ENCODE data around the gene SCN1A. TPM values are rescaled to one million over a fixed set of nuclear protein-coding genes. Genes with fewer than 3 reads are reported as not detected.

SCN1A gene
- not detected for total RNA-seq

- DNase-seq (no peak), ATAC-seq (peak; percentile 36)
- CTCF ChIA-PET = interaction anchor here (0.7 to 2.0 kb wide), 13 partner anchors 10 to 1070 kb away, joined by 3 to 8 read pairs (median 4); partner anchors contain the start of gene TTC21B
- H3K27ac Mint-ChIP-seq = no peak within 1 kb of the TSS
- H3K27me3 Mint-ChIP-seq = peaks cover 29% of the 10 kb centered on the region
- H3K9me3 Mint-ChIP-seq (ENCODE audit: low read depth) = no peaks in the 10 kb centered on the region
- peaks cover 3% of the 10 kb centered on the region for H3K4me1 Mint-ChIP-seq
- H3K36me3 Mint-ChIP-seq = no peaks in the 10 kb centered on the region
- H3K4me3 Mint-ChIP-seq = no peak within 1 kb of the TSS
Measured at GRCh38 chr2:166127217-166128155, at the start of gene SCN1A. Gene SCN1A (minus strand): TSS chr2:166128020. CDS start chr2:166073621, 54,399 bp downstream.

GRCh38 chr2:166173263-166173662 is 45.4 kb upstream of the SCN1A start:
- no peak overlapping the region for H3K4me3 Mint-ChIP-seq
- CTCF ChIA-PET = no interaction called here
- no peak overlapping the region for H3K27ac Mint-ChIP-seq
- DNase-seq = no peak
- H3K4me1 Mint-ChIP-seq = no peaks in the 10 kb centered on the region
- ATAC-seq = no peak
- H3K27me3 Mint-ChIP-seq = peaks cover 2% of the 10 kb centered on the region
- no peaks in the 10 kb centered on the region for H3K9me3 Mint-ChIP-seq (ENCODE audit: low read depth)
- H3K36me3 Mint-ChIP-seq = no peaks in the 10 kb centered on the region

- Mint-ChIP-seq H3K9me3 (ENCODE audit: low read depth) (no peaks in the 10 kb centered on the region), H3K4me1 (no peaks in the 10 kb centered on the region), H3K27ac (no peak overlapping the region), H3K27me3 (peaks cover 2% of the 10 kb centered on the region), H3K4me3 (no peak overlapping the region), H3K36me3 (no peaks in the 10 kb centered on the region)
- DNase-seq (no peak), ATAC-seq (no peak)
- CTCF ChIA-PET = no interaction called here
Measured at GRCh38 chr2:166171216-166171615, 43.4 kb upstream of the SCN1A start.

- H3K4me1 Mint-ChIP-seq = no peaks in the 10 kb centered on the region
- H3K4me3 Mint-ChIP-seq = no peak overlapping the region
- ATAC-seq = no peak
Measured at GRCh38 chr2:166170356-166170755, 42.5 kb upstream of the SCN1A start.

GRCh38 chr2:166167449-166167848 is 39.6 kb upstream of the SCN1A start:
- Mint-ChIP-seq H3K4me3 (no peak overlapping the region), H3K9me3 (ENCODE audit: low read depth) (no peaks in the 10 kb centered on the region), H3K4me1 (no peaks in the 10 kb centered on the region), H3K36me3 (no peaks in the 10 kb centered on the region), H3K27me3 (peaks cover 2% of the 10 kb centered on the region), H3K27ac (no peak overlapping the region)
- DNase-seq = no peak
- no peak for ATAC-seq
- CTCF ChIA-PET = no interaction called here

More at GRCh38 chr2:166170356-166170755, 42.5 kb upstream of the SCN1A start:
- H3K36me3 Mint-ChIP-seq = no peaks in the 10 kb centered on the region
- no peaks in the 10 kb centered on the region for H3K9me3 Mint-ChIP-seq (ENCODE audit: low read depth)
- no peak for DNase-seq
- no peak overlapping the region for H3K27ac Mint-ChIP-seq
- CTCF ChIA-PET = no interaction called here
- peaks cover 2% of the 10 kb centered on the region for H3K27me3 Mint-ChIP-seq

- H3K27ac Mint-ChIP-seq = no peak overlapping the region
- H3K27me3 Mint-ChIP-seq = peaks cover 6% of the 10 kb centered on the region
Measured at GRCh38 chr2:166163775-166164174, 36.0 kb upstream of the SCN1A start.

GRCh38 chr2:166158546-166158945 is 30.7 kb upstream of the SCN1A start:
- Mint-ChIP-seq H3K9me3 (ENCODE audit: low read depth) (no peaks in the 10 kb centered on the region), H3K27ac (no peak overlapping the region), H3K4me1 (no peaks in the 10 kb centered on the region), H3K4me3 (no peak overlapping the region), H3K36me3 (no peaks in the 10 kb centered on the region), H3K27me3 (peaks cover 7% of the 10 kb centered on the region)
- ATAC-seq (no peak), DNase-seq (no peak)
- CTCF ChIA-PET = no interaction called here

More at GRCh38 chr2:166163775-166164174, 36.0 kb upstream of the SCN1A start:
- H3K4me1 Mint-ChIP-seq = no peaks in the 10 kb centered on the region
- H3K4me3 Mint-ChIP-seq = no peak overlapping the region
- H3K36me3 Mint-ChIP-seq = no peaks in the 10 kb centered on the region
- ATAC-seq (no peak), DNase-seq (no peak)
- CTCF ChIA-PET = no interaction called here
- no peaks in the 10 kb centered on the region for H3K9me3 Mint-ChIP-seq (ENCODE audit: low read depth)

- Mint-ChIP-seq H3K4me1 (no peaks in the 10 kb centered on the region), H3K9me3 (ENCODE audit: low read depth) (no peaks in the 10 kb centered on the region), H3K4me3 (no peak overlapping the region), H3K27ac (no peak overlapping the region), H3K36me3 (no peaks in the 10 kb centered on the region), H3K27me3 (peaks cover 7% of the 10 kb centered on the region)
- CTCF ChIA-PET = no interaction called here
- DNase-seq (no peak), ATAC-seq (no peak)
Measured at GRCh38 chr2:166157578-166157977, 29.8 kb upstream of the SCN1A start.

GRCh38 chr2:166156985-166157490 is 29.2 kb upstream of the SCN1A start:
- Mint-ChIP-seq H3K4me1 (no peaks in the 10 kb centered on the region), H3K27me3 (peaks cover 7% of the 10 kb centered on the region), H3K36me3 (no peaks in the 10 kb centered on the region), H3K27ac (no peak overlapping the region), H3K4me3 (no peak overlapping the region), H3K9me3 (ENCODE audit: low read depth) (no peaks in the 10 kb centered on the region)
- ATAC-seq (no peak), DNase-seq (no peak)
- CTCF ChIA-PET = no interaction called here

- DNase-seq (no peak), ATAC-seq (no peak)
- no peaks in the 10 kb centered on the region for H3K9me3 Mint-ChIP-seq (ENCODE audit: low read depth)
- H3K4me1 Mint-ChIP-seq = no peaks in the 10 kb centered on the region
- no peak overlapping the region for H3K4me3 Mint-ChIP-seq
- no peak overlapping the region for H3K27ac Mint-ChIP-seq
- H3K36me3 Mint-ChIP-seq = no peaks in the 10 kb centered on the region
- CTCF ChIA-PET = no interaction called here
- peaks cover 7% of the 10 kb centered on the region for H3K27me3 Mint-ChIP-seq
Measured at GRCh38 chr2:166155589-166155988, 27.8 kb upstream of the SCN1A start.

- DNase-seq (no peak), ATAC-seq (no peak)
- peaks cover 6% of the 10 kb centered on the region for H3K27me3 Mint-ChIP-seq
- no peak overlapping the region for H3K27ac Mint-ChIP-seq
- H3K9me3 Mint-ChIP-seq (ENCODE audit: low read depth) = no peaks in the 10 kb centered on the region
- no peak overlapping the region for H3K4me3 Mint-ChIP-seq
- CTCF ChIA-PET = no interaction called here
- H3K36me3 Mint-ChIP-seq = no peaks in the 10 kb centered on the region
- no peaks in the 10 kb centered on the region for H3K4me1 Mint-ChIP-seq
Measured at GRCh38 chr2:166154685-166155338, 27.0 kb upstream of the SCN1A start.

- peaks cover 7% of the 10 kb centered on the region for H3K27me3 Mint-ChIP-seq
- DNase-seq = no peak
- H3K36me3 Mint-ChIP-seq = no peaks in the 10 kb centered on the region
- CTCF ChIA-PET = no interaction called here
- H3K9me3 Mint-ChIP-seq (ENCODE audit: low read depth) = no peaks in the 10 kb centered on the region
- ATAC-seq = no peak
- H3K4me3 Mint-ChIP-seq = no peak overlapping the region
- H3K4me1 Mint-ChIP-seq = no peaks in the 10 kb centered on the region
- H3K27ac Mint-ChIP-seq = no peak overlapping the region
Measured at GRCh38 chr2:166152064-166152463, 24.2 kb upstream of the SCN1A start.

GRCh38 chr2:166148500-166149400 is 20.9 kb upstream of the SCN1A start:
- Mint-ChIP-seq H3K4me3 (no peak overlapping the region), H3K27me3 (peaks cover 5% of the 10 kb centered on the region), H3K4me1 (no peaks in the 10 kb centered on the region), H3K9me3 (ENCODE audit: low read depth) (no peaks in the 10 kb centered on the region), H3K27ac (no peak overlapping the region), H3K36me3 (no peaks in the 10 kb centered on the region)
- ATAC-seq = no peak
- no peak for DNase-seq
- CTCF ChIA-PET = no interaction called here

All from activated CD8-positive, alpha-beta memory T cell treated with anti-CD3 and anti-CD28 coated beads, Interleukin-2, amount 10 ng/mL, durations not matched to agents 7 days and 5 days (primary cell).